ENCODE data around the gene SLC35F1.
A peak's percentile ranks its signal among the peaks of the same experiment; 100 is the strongest.

Gene SLC35F1

GRCh38 chr6:118319894-118320649 lies 413.0 kb downstream of the SLC35F1 start:
- DNase-seq = no peak

- DNase-seq = peak; percentile 41
Observed at GRCh38 chr6:118320652-118321051, 413.6 kb downstream of the SLC35F1 start.

GRCh38 chr6:118324116-118324515 lies 417.1 kb downstream of the SLC35F1 start:
- DNase-seq = no peak

- DNase-seq = no peak
Observed at GRCh38 chr6:118325220-118325860, 418.3 kb downstream of the SLC35F1 start.

GRCh38 chr6:118326712-118327111 lies 419.6 kb downstream of the SLC35F1 start:
- no peak for DNase-seq

GRCh38 chr6:118327237-118327636 lies 420.2 kb downstream of the SLC35F1 start:
- no peak for DNase-seq

- DNase-seq = peak; percentile 73
Observed at GRCh38 chr6:118333772-118334171, 426.7 kb downstream of the SLC35F1 start.

GRCh38 chr6:118334634-118335033 lies 427.6 kb downstream of the SLC35F1 start:
- DNase-seq = no peak

- DNase-seq = peak; percentile 62
Observed at GRCh38 chr6:118335325-118335816, 428.3 kb downstream of the SLC35F1 start.

GRCh38 chr6:118344014-118344670 lies 437.1 kb downstream of the SLC35F1 start:
- no peak for DNase-seq

GRCh38 chr6:118350881-118351430 lies 443.9 kb downstream of the SLC35F1 start:
- DNase-seq = no peak

- DNase-seq = no peak
Observed at GRCh38 chr6:118353564-118353963, 446.5 kb downstream of the SLC35F1 start.

- no peak for DNase-seq
Observed at GRCh38 chr6:118354641-118355040, 447.6 kb downstream of the SLC35F1 start.

GRCh38 chr6:118356054-118356453 lies 449.0 kb downstream of the SLC35F1 start:
- no peak for DNase-seq

GRCh38 chr6:118356686-118357085 lies 449.6 kb downstream of the SLC35F1 start:
- no peak for DNase-seq
